Endothelial cell of umbilical vein (primary cell): ENCODE measurements around the gene IRF2.

Source experiments
- EZH2 ChIP-seq: IDR thresholded peaks from 2 replicates; pipeline ENCODE4 v1.6.1; 2012; ENCODE audit warnings: borderline replicate concordance, low read depth, mild to moderate bottlenecking, moderate library complexity, low read length, inconsistent platforms; ENCODE audit not compliant: severe bottlenecking
- JUN ChIP-seq: IDR thresholded peaks from 2 replicates; pipeline ENCODE4 v1.6.1; 2011; ENCODE audit warnings: borderline replicate concordance, low read depth; ENCODE audit not compliant: insufficient read length, insufficient read depth
- MAX ChIP-seq: IDR thresholded peaks from 2 replicates; pipeline ENCODE4 v1.6.1; 2011; ENCODE audit not compliant: insufficient read depth, insufficient read length
- TF ChIP-seq, protein P1 (sequence below), 2 donors: IDR thresholded peaks; 1 replicate in 1 of 2; 2 replicates in 1 of 2; pipeline ENCODE4 v1.5.1; 2011; ENCODE audit warnings: low read length in 2 of 2, mild to moderate bottlenecking in 2 of 2, moderate library complexity in 2 of 2, control low read depth in 1 of 2, inconsistent platforms in 1 of 2, low read depth in 1 of 2; ENCODE audit not compliant: insufficient read depth in 1 of 2; ENCODE audit errors: extremely low read depth in 1 of 2

- TF ChIP-seq MAX: no peak
- TF ChIP-seq, protein P1, sequence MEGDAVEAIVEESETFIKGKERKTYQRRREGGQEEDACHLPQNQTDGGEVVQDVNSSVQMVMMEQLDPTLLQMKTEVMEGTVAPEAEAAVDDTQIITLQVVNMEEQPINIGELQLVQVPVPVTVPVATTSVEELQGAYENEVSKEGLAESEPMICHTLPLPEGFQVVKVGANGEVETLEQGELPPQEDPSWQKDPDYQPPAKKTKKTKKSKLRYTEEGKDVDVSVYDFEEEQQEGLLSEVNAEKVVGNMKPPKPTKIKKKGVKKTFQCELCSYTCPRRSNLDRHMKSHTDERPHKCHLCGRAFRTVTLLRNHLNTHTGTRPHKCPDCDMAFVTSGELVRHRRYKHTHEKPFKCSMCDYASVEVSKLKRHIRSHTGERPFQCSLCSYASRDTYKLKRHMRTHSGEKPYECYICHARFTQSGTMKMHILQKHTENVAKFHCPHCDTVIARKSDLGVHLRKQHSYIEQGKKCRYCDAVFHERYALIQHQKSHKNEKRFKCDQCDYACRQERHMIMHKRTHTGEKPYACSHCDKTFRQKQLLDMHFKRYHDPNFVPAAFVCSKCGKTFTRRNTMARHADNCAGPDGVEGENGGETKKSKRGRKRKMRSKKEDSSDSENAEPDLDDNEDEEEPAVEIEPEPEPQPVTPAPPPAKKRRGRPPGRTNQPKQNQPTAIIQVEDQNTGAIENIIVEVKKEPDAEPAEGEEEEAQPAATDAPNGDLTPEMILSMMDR (IDR thresholded peaks at IDR 0.05; ENCODE audit: extremely low read depth in 1 of 2, insufficient read depth in 1 of 2, low read depth in 1 of 2, low read length in 2 of 2): no peak
- no peak for TF ChIP-seq JUN
- no peak for TF ChIP-seq EZH2
Observed at GRCh38 chr4:184440595-184441358, 33.6 kb downstream of the IRF2 start.
